Transverse colon (tissue), 4 donors: ENCODE data around the gene HRH2.

Source experiments
- EP300 ChIP-seq: sonication (generic); formaldehyde crosslinking; IDR thresholded peaks from one replicate; pipeline ENCODE4 v1.6.1; 2017; ENCODE audit warnings: antibody characterized with exemption, low read depth
- POLR2A ChIP-seq: fragments of 450-650 bp; IDR thresholded peaks from one replicate; pipeline ENCODE4 v1.6.1; 2016; ENCODE audit warnings: antibody characterized with exemption, mild to moderate bottlenecking, moderate library complexity
- POLR2AphosphoS5 ChIP-seq, 3 donors: sonication (generic); formaldehyde crosslinking; IDR thresholded peaks; one replicate each; pipeline ENCODE4 v1.6.1; 2016; ENCODE audit warnings: antibody characterized with exemption in 3 of 3
- TF ChIP-seq, protein P1 (sequence below), 5 experiments: fragments of 200-600 bp in 3 of 5; fragments of 450-650 bp in 2 of 5; sonication (generic) in 3 of 5; IDR thresholded peaks; 1 replicate in 2 of 5; 2 replicates in 3 of 5; pipeline ENCODE4 v1.5.1; 2016 to 2017; ENCODE audit warnings: antibody characterized with exemption in 5 of 5, inconsistent platforms in 3 of 5, mild to moderate bottlenecking in 2 of 5, moderate library complexity in 1 of 5

DNA sequence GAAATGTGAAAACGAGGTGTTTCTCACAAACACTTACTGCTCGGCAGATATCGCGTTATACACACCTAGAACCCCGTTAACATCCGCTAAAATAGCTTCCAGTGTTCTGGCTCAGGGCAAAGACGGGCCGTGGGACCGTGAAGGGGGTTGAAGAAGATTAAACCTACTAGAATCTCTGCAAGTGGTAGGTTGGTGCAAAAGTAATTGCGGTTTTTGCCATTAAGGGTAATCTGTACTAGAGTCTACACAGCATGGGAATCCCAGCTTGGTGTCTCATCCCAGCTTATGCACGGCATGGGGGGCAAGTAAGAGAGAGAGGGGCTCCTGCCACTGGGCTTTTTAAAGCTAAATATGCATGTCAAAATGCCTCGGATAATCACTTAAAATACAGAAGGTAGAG is 43.9 kb downstream of the HRH2 start:
- TF ChIP-seq, protein P1, sequence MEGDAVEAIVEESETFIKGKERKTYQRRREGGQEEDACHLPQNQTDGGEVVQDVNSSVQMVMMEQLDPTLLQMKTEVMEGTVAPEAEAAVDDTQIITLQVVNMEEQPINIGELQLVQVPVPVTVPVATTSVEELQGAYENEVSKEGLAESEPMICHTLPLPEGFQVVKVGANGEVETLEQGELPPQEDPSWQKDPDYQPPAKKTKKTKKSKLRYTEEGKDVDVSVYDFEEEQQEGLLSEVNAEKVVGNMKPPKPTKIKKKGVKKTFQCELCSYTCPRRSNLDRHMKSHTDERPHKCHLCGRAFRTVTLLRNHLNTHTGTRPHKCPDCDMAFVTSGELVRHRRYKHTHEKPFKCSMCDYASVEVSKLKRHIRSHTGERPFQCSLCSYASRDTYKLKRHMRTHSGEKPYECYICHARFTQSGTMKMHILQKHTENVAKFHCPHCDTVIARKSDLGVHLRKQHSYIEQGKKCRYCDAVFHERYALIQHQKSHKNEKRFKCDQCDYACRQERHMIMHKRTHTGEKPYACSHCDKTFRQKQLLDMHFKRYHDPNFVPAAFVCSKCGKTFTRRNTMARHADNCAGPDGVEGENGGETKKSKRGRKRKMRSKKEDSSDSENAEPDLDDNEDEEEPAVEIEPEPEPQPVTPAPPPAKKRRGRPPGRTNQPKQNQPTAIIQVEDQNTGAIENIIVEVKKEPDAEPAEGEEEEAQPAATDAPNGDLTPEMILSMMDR (IDR thresholded peaks at IDR 0.05), result no peak
- TF ChIP-seq POLR2AphosphoS5 (IDR thresholded peaks at IDR 0.05), result no peak
- no peak for TF ChIP-seq POLR2A
- no peak for TF ChIP-seq EP300
